Right cardiac atrium (tissue), 5 donors: ENCODE results near the gene CMIP. TPM values are rescaled to one million over a fixed set of nuclear protein-coding genes. Genes with fewer than 3 reads are reported as not detected.

Source experiments
- ATAC-seq, 2 donors: fragments of 200-7000 bp; cut with Tn5 transposase; one replicate each; pipeline versions ENCODE4 v1.8.0 to v1.9.1; 2020; ENCODE audit warnings: moderate library complexity in 2 of 2, mild to moderate bottlenecking in 1 of 2
- DNase-seq, 3 donors: peaks; one replicate each; pipeline ENCODE4 v3.0.0-alpha.2; 2020
- H3K27ac ChIP-seq: one replicate; pipeline ENCODE4 v1.5.1; 2013; ENCODE audit warnings: mild to moderate bottlenecking, low read length, control low read depth, moderate library complexity
- H3K27me3 ChIP-seq: one replicate; pipeline ENCODE4 v1.6.1; 2013; ENCODE audit not compliant: control insufficient read depth, insufficient read depth
- H3K4me1 ChIP-seq: one replicate; pipeline ENCODE4 v1.6.1; 2013; ENCODE audit warnings: low read length; ENCODE audit not compliant: control insufficient read depth, insufficient read depth
- H3K4me3 ChIP-seq: one replicate; pipeline ENCODE4 v1.5.1; 2013; ENCODE audit warnings: low read length, control low read depth
- H3K9me3 ChIP-seq: one replicate; pipeline ENCODE4 v1.6.1; 2013; ENCODE audit warnings: low read length; ENCODE audit not compliant: control insufficient read depth
- WGBS: extraction: QIAGEN DNeasy Blood & Tissue Kit; methylation state at CpG from one replicate; pipeline ENCODE4 v1.1.7; 2013; 5-methylcytosine and 5-hydroxymethylcytosine counted together
- intact Hi-C, 4 donors: fragments of 100-400 bp; cut with DNase I; formaldehyde crosslinking; loops; one replicate each; pipeline versions ENCODE4 v1.11.0 to v1.14.0; 2022 to 2023
- polyA plus RNA-seq: library from polyadenylated mRNA; stranded (reverse); fragments of 200-250 nt; gene quantifications from one replicate; pipeline ENCODE4 v1.2.3, GENCODE V29; 2013
- total RNA-seq, 4 donors: library from RNA; stranded (reverse); fragmentation: NEBNext Ultra II Directional; extraction: Animal tissue kit (Norgen Biotek cat#: 25700); gene quantifications; one replicate each; pipeline ENCODE4 v1.2.1, GENCODE V29; 2021
- donor health status: healthy with polysubstance abuse.
- donor health status: DM: no; HTN: yes; CAD: no.
- donor health status: DM: no; HTN: no; CAD: no.
- donor health status: DM: no; HTN: yes; CAD: no; lungs with severe emphysema.
- donor health status: DM: yes; HTN: yes; CAD: no.

CMIP gene
- total and polyA plus RNA-seq, 5 donors = 9.0 to 29.0 (median 19.2) TPM

DNA sequence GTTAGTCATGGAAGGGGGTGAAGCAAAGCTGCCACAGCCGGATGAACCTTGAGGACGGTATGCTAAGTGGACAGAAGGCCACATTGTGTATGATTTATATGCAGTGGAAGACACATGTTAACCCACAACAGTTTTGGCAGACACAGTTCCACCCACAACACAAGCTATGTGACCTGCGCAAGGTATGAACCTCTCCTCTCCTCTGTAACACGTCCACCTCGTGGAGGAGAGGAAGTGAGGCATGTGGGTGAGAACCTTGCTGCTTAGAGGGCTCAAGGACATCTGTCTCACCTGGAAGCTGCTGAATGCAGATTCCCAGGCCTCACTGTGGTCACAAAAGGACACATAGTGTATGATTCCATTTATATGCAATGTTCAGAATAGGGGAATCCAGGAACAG is 198.3 kb downstream of the CMIP start:
- H3K4me3 ChIP-seq = no peak overlapping the region
- H3K27ac ChIP-seq = no peak overlapping the region
- intact Hi-C loops = no loop called here
- H3K9me3 ChIP-seq = no peaks in the 10 kb centered on the region
- no peaks in the 10 kb centered on the region for H3K27me3 ChIP-seq
- ATAC-seq (no peak), DNase-seq (no peak)
- WGBS = 89% methylated on average over 5 of the region's 5 CpGs
- no peaks in the 10 kb centered on the region for H3K4me1 ChIP-seq

DNA sequence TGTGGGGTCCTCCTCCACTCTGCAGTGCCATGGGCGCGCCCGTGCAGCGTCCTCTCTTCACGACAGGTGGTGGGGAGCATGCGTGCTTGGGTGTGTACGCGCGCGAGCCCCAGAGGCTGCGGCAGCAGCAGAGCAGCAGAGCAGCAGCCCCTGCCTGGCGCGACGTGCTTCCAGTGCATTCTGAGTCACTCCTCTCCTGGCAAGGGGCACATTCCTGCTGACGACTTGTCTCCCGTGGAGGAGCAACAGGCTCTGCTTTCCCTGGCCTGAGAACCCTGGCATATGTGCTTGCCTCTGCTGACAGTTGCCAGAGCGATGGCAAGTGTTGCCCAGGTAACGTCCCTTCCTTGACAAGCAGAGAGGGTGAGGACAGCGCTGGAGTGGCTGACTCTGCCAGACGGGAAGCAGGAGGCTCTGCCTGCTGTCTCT is 200.7 kb downstream of the CMIP start:
- DNase-seq = peak; percentile 72 to 77 (median 75)
- no peak overlapping the region for H3K4me3 ChIP-seq
- H3K27ac ChIP-seq = no peak overlapping the region
- no peaks in the 10 kb centered on the region for H3K9me3 ChIP-seq
- H3K27me3 ChIP-seq = no peaks in the 10 kb centered on the region
- peak; percentile 79 to 87 for ATAC-seq
- intact Hi-C loops = no loop called here
- WGBS = 46% methylated on average over 20 of the region's 20 CpGs
- H3K4me1 ChIP-seq = peaks cover 3% of the 10 kb centered on the region

DNA sequence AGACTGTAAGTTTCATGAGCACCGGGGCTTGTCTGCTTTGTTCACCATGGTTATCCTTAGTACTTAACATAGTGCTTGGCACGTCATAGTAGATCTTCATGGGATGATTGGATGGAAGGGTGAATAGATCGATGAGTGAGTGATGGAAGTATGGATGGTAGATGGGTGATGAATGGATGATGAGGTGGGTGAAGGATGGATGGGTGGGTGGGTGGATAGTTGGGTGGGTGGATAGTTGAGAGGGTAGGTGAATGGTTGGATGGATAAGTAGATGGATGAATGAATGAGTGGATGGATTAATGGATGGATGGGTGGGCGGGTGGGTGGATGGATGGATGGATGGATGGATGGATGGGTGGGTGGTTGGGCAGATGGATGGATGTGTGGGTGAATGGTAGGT is 201.3 kb downstream of the CMIP start:
- H3K4me1 ChIP-seq = peaks cover 3% of the 10 kb centered on the region
- 82% methylated on average over 4 of the region's 4 CpGs for WGBS
- no peaks in the 10 kb centered on the region for H3K9me3 ChIP-seq
- no peak for DNase-seq
- no peak overlapping the region for H3K27ac ChIP-seq
- ATAC-seq = no peak
- H3K27me3 ChIP-seq = no peaks in the 10 kb centered on the region
- intact Hi-C loops = no loop called here
- H3K4me3 ChIP-seq = no peak overlapping the region

DNA sequence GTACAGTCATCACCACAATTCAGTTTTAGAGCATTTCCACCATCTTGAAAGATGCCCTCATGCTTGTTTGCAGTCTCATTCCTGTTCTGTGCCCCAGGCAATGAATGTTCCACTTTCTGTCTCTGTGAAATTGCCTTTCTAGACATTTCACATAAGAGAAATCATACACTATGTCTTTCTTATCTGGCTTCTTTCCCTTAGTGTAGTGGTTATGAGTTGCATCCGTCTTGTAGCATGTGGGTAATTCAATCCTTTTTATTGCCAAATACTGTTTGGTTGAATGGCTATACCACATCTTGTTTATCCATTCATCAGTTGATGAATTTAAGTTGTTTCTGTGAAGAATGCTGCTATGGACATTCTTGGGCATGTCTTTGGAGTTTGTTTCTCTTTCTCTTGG is 202.0 kb downstream of the CMIP start:
- Histone ChIP-seq H3K27me3 (no peaks in the 10 kb centered on the region), H3K4me3 (no peak overlapping the region), H3K4me1 (peaks cover 3% of the 10 kb centered on the region), H3K27ac (no peak overlapping the region), H3K9me3 (no peaks in the 10 kb centered on the region)
- WGBS = 97% methylated on average over 1 of the region's 1 CpG
- DNase-seq = no peak
- no peak for ATAC-seq
- intact Hi-C loops = no loop called here

DNA sequence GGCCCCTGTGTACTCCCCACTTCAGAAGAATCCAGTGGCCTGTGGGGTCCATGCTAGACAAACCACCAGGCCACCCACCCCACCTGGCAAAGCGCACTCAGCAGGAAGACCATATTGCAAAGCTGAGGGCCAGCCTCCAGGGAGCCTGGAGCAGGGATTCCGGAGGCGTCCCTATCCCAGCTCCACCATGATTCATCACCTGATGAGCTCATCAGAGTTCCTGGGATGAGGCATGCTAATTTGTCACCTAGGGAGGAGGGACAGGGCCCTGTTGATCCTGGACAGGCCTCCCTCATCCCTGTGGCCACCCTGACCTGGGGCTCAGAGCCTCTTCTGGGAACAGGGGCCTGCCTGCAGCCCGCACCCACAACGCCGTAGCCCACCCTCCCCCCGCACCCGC is 202.9 kb downstream of the CMIP start:
- Histone ChIP-seq H3K4me1 (peaks cover 3% of the 10 kb centered on the region), H3K4me3 (no peak overlapping the region), H3K27me3 (no peaks in the 10 kb centered on the region), H3K27ac (no peak overlapping the region), H3K9me3 (no peaks in the 10 kb centered on the region)
- no peak for ATAC-seq
- intact Hi-C loops = no loop called here
- WGBS = 93% methylated on average over 8 of the region's 8 CpGs
- no peak for DNase-seq

DNA sequence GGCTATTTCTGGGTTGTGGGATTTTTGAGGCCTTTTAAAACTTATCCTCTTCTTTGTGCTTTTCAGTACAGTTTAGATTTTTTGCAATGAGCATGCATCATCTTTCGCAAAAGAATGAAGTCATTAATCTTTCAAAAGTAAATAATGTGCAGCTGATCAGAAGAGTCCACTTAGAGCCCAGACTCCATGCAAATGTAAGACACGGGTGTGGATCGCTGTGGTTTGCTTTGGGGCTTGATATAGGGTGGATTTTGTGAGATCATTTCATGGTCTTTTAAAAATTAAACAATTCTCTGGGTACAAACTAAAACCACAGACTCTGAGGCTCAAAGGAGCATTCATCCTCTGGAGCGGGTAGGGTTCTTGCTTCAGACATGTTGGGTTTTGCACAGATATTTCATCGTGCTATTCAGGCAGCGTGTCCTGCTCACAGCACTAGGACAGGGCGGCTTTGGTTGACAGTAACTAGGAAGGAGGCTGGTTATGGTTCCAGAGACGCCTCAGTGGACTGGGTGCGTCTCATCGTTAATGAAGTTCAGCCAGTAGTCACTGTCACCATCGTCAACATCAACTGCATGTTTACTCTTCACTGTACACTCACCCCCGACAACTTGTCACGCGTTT is 205.1 kb downstream of the CMIP start:
- H3K4me1 ChIP-seq = peaks cover 3% of the 10 kb centered on the region
- WGBS = 84% methylated on average over 14 of the region's 14 CpGs
- intact Hi-C loops = no loop called here

DNA sequence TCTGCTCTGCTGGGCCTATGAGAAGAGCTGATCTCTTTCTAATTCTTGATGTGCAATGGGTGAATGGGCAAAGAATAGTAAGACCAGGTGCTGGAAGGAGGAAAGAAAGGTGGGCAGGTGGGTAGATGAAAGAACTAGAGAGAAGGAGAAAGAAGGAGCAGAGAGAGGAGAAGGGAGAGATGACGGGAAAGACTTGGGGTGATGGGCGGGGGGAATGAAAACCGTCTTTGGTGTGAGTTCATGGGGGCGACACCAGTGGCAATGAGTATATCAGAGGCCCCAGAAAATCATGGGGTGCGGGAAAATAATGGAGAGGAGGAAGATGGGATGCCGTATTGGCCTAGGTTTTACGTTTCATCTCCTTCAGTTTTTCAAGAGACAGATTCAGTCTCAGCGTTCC is 205.7 kb downstream of the CMIP start:
- Histone ChIP-seq H3K9me3 (no peaks in the 10 kb centered on the region), H3K4me3 (no peak overlapping the region), H3K4me1 (peaks cover 3% of the 10 kb centered on the region), H3K27ac (no peak overlapping the region), H3K27me3 (no peaks in the 10 kb centered on the region)
- no peak for ATAC-seq
- DNase-seq = no peak
- intact Hi-C loops = no loop called here
- 91% methylated on average over 8 of the region's 8 CpGs for WGBS

More for the DNA sequence above, 205.1 kb downstream of the CMIP start:
- Histone ChIP-seq H3K4me3 (no peak overlapping the region), H3K27me3 (no peaks in the 10 kb centered on the region), H3K27ac (no peak overlapping the region), H3K9me3 (no peaks in the 10 kb centered on the region)
- ATAC-seq = no peak
- DNase-seq = no peak

DNA sequence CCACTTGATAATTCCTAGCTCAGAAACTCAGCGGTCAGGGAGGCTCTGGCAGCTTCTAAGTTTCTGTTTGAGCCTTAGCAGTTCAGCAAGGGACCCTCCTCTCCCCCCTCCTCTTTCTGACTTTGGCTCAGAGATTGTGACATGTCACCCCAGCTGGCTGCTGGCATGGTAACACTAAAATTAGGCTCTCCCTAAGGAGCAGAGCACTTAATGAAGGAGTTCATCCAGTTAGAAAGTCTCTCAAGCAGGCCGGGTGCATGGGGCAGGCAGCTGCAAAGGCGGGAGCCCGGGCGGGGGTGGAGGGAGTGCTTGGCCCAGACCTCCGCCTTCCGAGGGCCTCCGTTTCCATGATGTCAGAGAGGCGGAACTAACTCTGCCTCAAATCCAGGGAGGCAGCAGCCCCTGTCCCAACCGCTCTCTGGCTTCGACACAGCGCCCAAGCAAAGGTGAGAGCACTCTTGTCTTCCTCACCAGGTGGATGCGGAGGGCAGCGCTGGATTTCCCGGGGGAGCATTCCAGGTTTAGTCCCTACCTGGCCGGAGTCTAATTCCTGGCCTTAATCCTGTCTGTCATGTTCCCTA is 206.5 kb downstream of the CMIP start:
- Histone ChIP-seq H3K27ac (peak overlapping the region; percentile 6), H3K4me3 (no peak overlapping the region), H3K4me1 (peaks cover 3% of the 10 kb centered on the region), H3K9me3 (no peaks in the 10 kb centered on the region), H3K27me3 (no peaks in the 10 kb centered on the region)
- WGBS = 55% methylated on average over 16 of the region's 16 CpGs
- ATAC-seq (peak; percentile 93 to 95), DNase-seq (peak; percentile 85 to 94 (median 91))
- intact Hi-C loops = no loop called here

DNA sequence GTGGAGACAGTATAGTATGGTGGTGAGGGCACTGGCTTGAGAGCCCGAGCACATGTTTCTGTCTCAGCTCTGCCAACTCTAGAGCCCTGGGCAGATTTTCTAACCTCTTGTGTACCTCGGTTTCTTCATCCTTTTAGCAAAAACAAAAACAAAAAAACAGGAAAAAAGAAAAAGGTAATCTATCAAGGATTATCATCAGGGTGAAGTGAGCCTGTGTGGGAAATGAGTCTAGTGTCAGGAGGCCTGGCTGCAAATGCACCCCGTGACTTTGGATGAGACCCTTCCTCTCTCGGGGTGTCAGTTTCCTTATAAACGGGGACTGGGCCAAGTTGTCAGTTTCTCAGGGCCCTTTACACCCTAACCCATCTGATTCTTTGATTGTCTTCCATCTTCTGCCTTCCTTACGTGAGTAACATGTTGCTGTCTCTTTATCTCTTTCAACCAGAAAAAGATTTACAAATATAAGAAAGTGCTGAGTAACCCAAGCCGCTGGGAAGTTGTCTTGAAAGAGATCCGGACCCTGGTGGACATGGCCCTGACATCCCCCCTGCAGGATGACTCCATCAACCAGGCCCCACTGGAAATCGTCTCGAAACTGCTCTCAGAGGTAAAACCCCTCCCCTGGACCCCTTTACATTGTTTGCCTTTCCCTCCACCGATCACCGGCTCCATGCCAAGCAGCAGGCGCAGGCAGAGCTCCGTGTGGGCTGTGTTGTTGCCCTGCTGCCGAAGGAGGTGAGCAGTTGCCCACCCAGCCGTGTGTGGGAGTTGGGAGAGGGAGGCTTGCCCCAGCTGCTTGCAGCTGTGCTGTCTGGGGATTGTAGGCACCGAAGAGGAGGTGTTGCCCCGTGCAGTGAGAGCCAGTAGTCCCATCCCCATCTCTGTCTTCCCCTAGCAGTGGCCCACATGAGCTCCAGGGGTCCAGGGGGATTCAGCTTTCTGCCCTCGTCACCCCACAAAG is 207.4 kb downstream of the CMIP start:
- no peak for DNase-seq

DNA sequence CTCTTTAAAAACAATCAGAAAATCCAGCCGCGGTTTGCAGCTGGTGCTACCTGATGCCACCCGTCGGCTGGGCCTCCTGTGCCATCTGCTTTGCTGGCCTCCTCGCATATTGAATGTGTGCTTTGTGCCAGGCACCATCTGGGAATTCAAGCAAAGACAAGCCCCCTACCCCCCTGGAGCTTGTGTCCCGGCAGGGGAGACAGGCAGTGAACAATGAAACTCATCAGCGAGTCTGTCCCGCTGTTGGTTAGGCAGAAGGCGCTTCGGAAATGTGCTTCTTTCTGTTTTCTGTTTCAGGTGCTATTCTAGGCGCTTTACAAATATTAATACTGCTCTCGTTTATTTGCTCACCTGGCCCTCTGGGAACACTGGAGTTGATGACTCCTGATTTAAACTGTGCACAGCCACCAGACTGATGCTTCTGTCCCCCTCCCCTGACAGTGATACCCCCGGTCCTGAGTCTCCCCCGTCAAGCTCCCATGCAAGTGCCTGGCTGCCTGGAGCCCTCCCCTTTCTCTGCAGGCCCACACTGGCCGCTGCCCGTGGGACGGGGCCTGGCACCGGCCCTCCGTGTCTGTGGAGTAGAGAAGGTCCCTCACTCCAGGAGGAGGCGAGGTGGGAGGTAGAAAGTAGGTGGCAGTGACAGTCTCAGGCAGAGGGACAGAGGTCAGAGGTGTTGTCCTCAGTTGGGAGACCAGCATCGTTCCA is 208.3 kb downstream of the CMIP start:
- no peak for DNase-seq
- no peak overlapping the region for H3K4me3 ChIP-seq
- no peaks in the 10 kb centered on the region for H3K9me3 ChIP-seq
- no peak overlapping the region for H3K27ac ChIP-seq
- 93% methylated on average over 21 of the region's 21 CpGs for WGBS
- intact Hi-C loops = no loop called here
- no peak for ATAC-seq
- peaks cover 3% of the 10 kb centered on the region for H3K4me1 ChIP-seq
- H3K27me3 ChIP-seq = no peaks in the 10 kb centered on the region

More for the DNA sequence above, 207.4 kb downstream of the CMIP start:
- H3K4me3 ChIP-seq = no peak overlapping the region
- no peaks in the 10 kb centered on the region for H3K27me3 ChIP-seq
- 75% methylated on average over 19 of the region's 19 CpGs for WGBS
- intact Hi-C loops = no loop called here
- ATAC-seq = peak in 1 of 2 donors; percentile 7
- H3K27ac ChIP-seq = no peak overlapping the region
- H3K9me3 ChIP-seq = no peaks in the 10 kb centered on the region
- peaks cover 3% of the 10 kb centered on the region for H3K4me1 ChIP-seq
